HepG2 (cell line): ENCODE data around the gene TMEM217. TPM values are rescaled to one million over a fixed set of nuclear protein-coding genes. Genes with fewer than 3 reads are reported as not detected.

Experiments used
- AHDC1 ChIP-seq: sonication (generic); formaldehyde crosslinking; IDR thresholded peaks from 2 replicates; pipeline ENCODE4 v1.5.1; 2020; ENCODE audit warnings: mild to moderate bottlenecking, missing genetic modification reagents, borderline replicate concordance
- CHD4 ChIP-seq: fragments of 200-600 bp; sonication (generic); IDR thresholded peaks from 2 replicates; pipeline ENCODE4 v1.7.0; 2017; ENCODE audit warnings: mild to moderate bottlenecking, low read length, borderline replicate concordance
- ELF4 ChIP-seq: sonication (generic); formaldehyde crosslinking; IDR thresholded peaks from 2 replicates; pipeline ENCODE4 v1.5.0; 2020; ENCODE audit warnings: missing genetic modification reagents, mild to moderate bottlenecking, moderate library complexity, borderline replicate concordance
- NFE2L1 ChIP-seq: sonication (generic); formaldehyde crosslinking; IDR thresholded peaks from 2 replicates; pipeline ENCODE4 v1.4.0; 2020; ENCODE audit warnings: missing genetic modification reagents, mild to moderate bottlenecking, borderline replicate concordance
- POLR2A ChIP-seq, 2 experiments: IDR thresholded peaks; 2 replicates each; pipeline ENCODE4 v1.6.1; 2011; ENCODE audit warnings: low read depth in 2 of 2, low read length in 2 of 2, mild to moderate bottlenecking in 1 of 2, moderate library complexity in 1 of 2; ENCODE audit not compliant: insufficient read depth in 1 of 2
- RFXAP ChIP-seq: sonication (generic); formaldehyde crosslinking; IDR thresholded peaks from 2 replicates; pipeline ENCODE4 v1.4.0; 2020; ENCODE audit warnings: missing genetic modification reagents, borderline replicate concordance
- SIX1 ChIP-seq: sonication (generic); formaldehyde crosslinking; IDR thresholded peaks from 2 replicates; pipeline ENCODE4 v1.4.0; 2020; ENCODE audit warnings: missing genetic modification reagents, borderline replicate concordance
- SP1 ChIP-seq, 2 experiments: fragments of 450-650 bp in 1 of 2; sonication (generic) in 1 of 2; formaldehyde crosslinking in 1 of 2; IDR thresholded peaks; 2 replicates each; pipeline versions ENCODE4 v1.4.0 to v1.6.1; 2016 to 2020; ENCODE audit warnings: missing genetic modification reagents in 1 of 2
- TBP ChIP-seq: sonication (generic); formaldehyde crosslinking; IDR thresholded peaks from 2 replicates; pipeline ENCODE4 v1.5.0; 2020; ENCODE audit warnings: missing genetic modification reagents
- UBTF ChIP-seq: sonication (generic); formaldehyde crosslinking; IDR thresholded peaks from 2 replicates; pipeline ENCODE4 v1.4.0; 2020; ENCODE audit warnings: mild to moderate bottlenecking, missing genetic modification reagents
- ZBTB39 ChIP-seq: sonication (generic); formaldehyde crosslinking; IDR thresholded peaks from 2 replicates; pipeline ENCODE4 v1.5.0; 2020; ENCODE audit warnings: missing genetic modification reagents
- ZNF136 ChIP-seq: sonication (generic); formaldehyde crosslinking; IDR thresholded peaks from 2 replicates; pipeline ENCODE4 v1.8.1; 2022; ENCODE audit warnings: low read depth, mild to moderate bottlenecking, moderate library complexity, missing genetic modification reagents
- ZNF30 ChIP-seq: sonication (generic); formaldehyde crosslinking; IDR thresholded peaks from 2 replicates; pipeline ENCODE4 v1.5.0; 2020; ENCODE audit warnings: mild to moderate bottlenecking, missing genetic modification reagents
- ZNF75D ChIP-seq: sonication (generic); formaldehyde crosslinking; IDR thresholded peaks from 2 replicates; pipeline ENCODE4 v1.8.1; 2023; ENCODE audit warnings: missing genetic modification reagents, mild to moderate bottlenecking, borderline replicate concordance
- polyA plus RNA-seq, 8 experiments: library from polyadenylated mRNA; depleted of rRNA in 3 of 8; stranded (reverse) in 7 of 8; unstranded in 1 of 8; fragments of >200 nt; fragmentation: Illumina TruSeq in 4 of 8; extraction: Trizol in 4 of 8; gene quantifications; 2 replicates each; pipeline versions ENCODE4 v1.2.1 to v1.2.3, GENCODE V29; 2011 to 2016; ENCODE audit warnings: low read depth in 4 of 8, missing spikeins in 1 of 8, mixed read lengths in 1 of 8; ENCODE audit not compliant: insufficient read depth in 1 of 8
- total RNA-seq, 5 experiments: library from RNA; depleted of rRNA; stranded (reverse); fragments of >200 nt; fragmentation: Illumina TruSeq; extraction: Trizol; gene quantifications; 2 replicates each; pipeline ENCODE4 v1.2.3, GENCODE V29; 2016; ENCODE audit warnings: low read depth in 1 of 5

Gene TMEM217
- total and polyA plus RNA-seq, 2 of the 13 experiments (the other 11 are each of a cell fraction or from before 2014, with no cell fraction given) = 2.3 to 3.4 TPM

GRCh38 chr6:37170273-37171200 lies 87.4 kb downstream of the TMEM217 start (continued):
- TF ChIP-seq AHDC1 = no peak; the same call in none of the 2 replicates
- no peak for TF ChIP-seq ELF4 (CRISPR knock-in tag)
- no peak for TF ChIP-seq ZBTB39 (CRISPR knock-in tag)
- no peak for TF ChIP-seq SIX1 (CRISPR knock-in tag)
- no peak for TF ChIP-seq SP1 (IDR thresholded peaks at IDR 0.05)
- TF ChIP-seq SP1 (CRISPR knock-in tag; IDR thresholded peaks at IDR 0.05) = no peak
- TF ChIP-seq ZNF136 (CRISPR knock-in tag) = 0 out of 2 replicates have a peak, but pooled peaks have one; percentile 41
- peak; percentile 61; the same call in 1 of the 2 replicates for TF ChIP-seq ZNF30
- no peak for TF ChIP-seq ZNF75D (CRISPR knock-in tag)
- TF ChIP-seq UBTF (CRISPR knock-in tag) = peak; percentile 56; the same call in 1 of the 2 replicates
- TF ChIP-seq CHD4 = no peak
- TF ChIP-seq NFE2L1 (CRISPR knock-in tag) = no peak
- no peak for TF ChIP-seq TBP (CRISPR knock-in tag)
- TF ChIP-seq POLR2A (IDR thresholded peaks at IDR 0.05; ENCODE audit: insufficient read depth in 1 of 2, low read depth in 2 of 2, low read length in 2 of 2) = peak in 1 of 2 experiments; percentile 19; a peak in 2 of 4 replicates
- TF ChIP-seq RFXAP (CRISPR knock-in tag) = no peak; the same call in none of the 2 replicates
